ENCODE measurements around the gene HYAL2.

- no peak for TF ChIP-seq ZFP30 (CRISPR knock-in tag; IDR thresholded peaks at IDR 0.05)
- TF ChIP-seq SNAI2 (CRISPR knock-in tag; IDR thresholded peaks at IDR 0.05): no peak
- TF ChIP-seq RARB (CRISPR knock-in tag; IDR thresholded peaks at IDR 0.05): no peak
- no peak for TF ChIP-seq PPARA (CRISPR knock-in tag; IDR thresholded peaks at IDR 0.05; ENCODE audit: borderline replicate concordance)
- no peak for TF ChIP-seq ZNF70 (CRISPR knock-in tag; IDR thresholded peaks at IDR 0.05)
- TF ChIP-seq CSDC2 (CRISPR knock-in tag; IDR thresholded peaks at IDR 0.05): no peak
- TF ChIP-seq POU6F1 (CRISPR knock-in tag; IDR thresholded peaks at IDR 0.05; ENCODE audit: borderline replicate concordance, low read depth): no peak
- TF ChIP-seq PATZ1 (CRISPR knock-in tag; IDR thresholded peaks at IDR 0.05; ENCODE audit: borderline replicate concordance): no peak
- TF ChIP-seq CREB5 (CRISPR knock-in tag; IDR thresholded peaks at IDR 0.05; ENCODE audit: low read depth): no peak
- TF ChIP-seq ZC3H10 (CRISPR knock-in tag; IDR thresholded peaks at IDR 0.05): no peak
- TF ChIP-seq ARNTL (CRISPR knock-in tag; IDR thresholded peaks at IDR 0.05; ENCODE audit: borderline replicate concordance, low read depth): no peak
- no peak for TF ChIP-seq ZFP3 (CRISPR knock-in tag; IDR thresholded peaks at IDR 0.05)
- no peak for TF ChIP-seq ZNF565 (CRISPR knock-in tag; conservative IDR thresholded peaks at IDR 0.05; ENCODE audit: low read depth)
- TF ChIP-seq GLIS3 (CRISPR knock-in tag; IDR thresholded peaks at IDR 0.05): no peak
Observed at GRCh38 chr3:50318163-50318562, 4.4 kb downstream of the HYAL2 start.

Data from SK-N-SH treated with all-trans-retinoic acid at 6 μM for 48 hours (cell line).